Brain microvascular endothelial cell (primary cell): ENCODE data around the gene SORT1.

Experiments
- DNase-seq: peaks from one replicate; pipeline ENCODE4 v3.0.0-alpha.2; 2020
- H3K27ac ChIP-seq: fragments of 250-450 bp; sonication (Bioruptor Pico); 2 replicates; pipeline ENCODE4 v1.5.1; 2020; ENCODE audit warnings: mild to moderate bottlenecking, moderate library complexity
- H3K27me3 ChIP-seq: fragments of 250-450 bp; sonication (Bioruptor Pico); replicated peaks from 2 replicates; pipeline ENCODE4 v1.5.1; 2020; ENCODE audit warnings: mild to moderate bottlenecking
- H3K36me3 ChIP-seq: fragments of 250-450 bp; sonication (Bioruptor Pico); replicated peaks from 2 replicates; pipeline ENCODE4 v1.5.1; 2020; ENCODE audit warnings: mild to moderate bottlenecking
- H3K4me3 ChIP-seq: 2 replicates; pipeline ENCODE4 v1.5.1; 2011; ENCODE audit warnings: low read depth, mild to moderate bottlenecking, control low read depth, low read length, moderate library complexity
- CTCF ChIP-seq: IDR thresholded peaks from 2 replicates; pipeline ENCODE4 v1.5.1; 2011; ENCODE audit warnings: low read depth, mild to moderate bottlenecking, moderate library complexity, low read length, control low read depth, inconsistent platforms; ENCODE audit errors: missing control alignments
- in situ Hi-C: cut with HindIII; loops from 2 replicates; pipeline ENCODE4 v1.10.0; 2017; ENCODE audit warnings: low sequenced_read_pairs, low pct_ligation_motif_present

Gene SORT1

GRCh38 chr1:109296782-109297181 lies 100.9 kb downstream of the SORT1 start:
- no peak overlapping the region for H3K27ac ChIP-seq
- DNase-seq, result no peak
- in situ Hi-C loops, result no loop called here
- H3K4me3 ChIP-seq, result no peak overlapping the region
- no peaks in the 10 kb centered on the region for H3K27me3 ChIP-seq
- TF ChIP-seq CTCF, result no peak
- no peaks in the 10 kb centered on the region for H3K36me3 ChIP-seq

- no peak overlapping the region for H3K27ac ChIP-seq
- no peaks in the 10 kb centered on the region for H3K27me3 ChIP-seq
- no peaks in the 10 kb centered on the region for H3K36me3 ChIP-seq
- in situ Hi-C loops, result no loop called here
- DNase-seq, result no peak
- TF ChIP-seq CTCF, result no peak
- no peak overlapping the region for H3K4me3 ChIP-seq
These were observed 101.9 kb downstream of the SORT1 start for GRCh38 chr1:109295712-109296415.

GRCh38 chr1:109294481-109294880 lies 103.2 kb downstream of the SORT1 start:
- DNase-seq, result no peak
- Histone ChIP-seq H3K4me3 (no peak overlapping the region), H3K27ac (no peak overlapping the region), H3K36me3 (no peaks in the 10 kb centered on the region), H3K27me3 (no peaks in the 10 kb centered on the region)
- no peak for TF ChIP-seq CTCF
- in situ Hi-C loops, result no loop called here

GRCh38 chr1:109293026-109293425 lies 104.7 kb downstream of the SORT1 start:
- Histone ChIP-seq H3K27me3 (no peaks in the 10 kb centered on the region), H3K27ac (no peak overlapping the region), H3K36me3 (no peaks in the 10 kb centered on the region), H3K4me3 (no peak overlapping the region)
- no peak for TF ChIP-seq CTCF
- in situ Hi-C loops, result no loop called here
- DNase-seq, result no peak

- in situ Hi-C loops, result no loop called here
- TF ChIP-seq CTCF, result no peak
- H3K27me3 ChIP-seq, result no peaks in the 10 kb centered on the region
- H3K36me3 ChIP-seq, result no peaks in the 10 kb centered on the region
- H3K27ac ChIP-seq, result no peak overlapping the region
- no peak overlapping the region for H3K4me3 ChIP-seq
- no peak for DNase-seq
These were observed 105.4 kb downstream of the SORT1 start for GRCh38 chr1:109292364-109292763.

- TF ChIP-seq CTCF, result no peak
- Histone ChIP-seq H3K27me3 (no peaks in the 10 kb centered on the region), H3K36me3 (no peaks in the 10 kb centered on the region), H3K27ac (no peak overlapping the region), H3K4me3 (no peak overlapping the region)
- in situ Hi-C loops, result no loop called here
- DNase-seq, result no peak
These were observed 106.7 kb downstream of the SORT1 start for GRCh38 chr1:109290998-109291397.
